Suprapubic skin (tissue), 3 donors: ENCODE measurements around the gene DMWD.

Experiments used
- CTCF ChIP-seq, 2 donors: fragments of 200-600 bp in 1 of 2; fragments of 450-650 bp in 1 of 2; sonication (generic) in 1 of 2; IDR thresholded peaks; one replicate each; pipeline ENCODE4 v1.5.1; 2016 to 2019; ENCODE audit warnings: antibody characterized with exemption in 2 of 2, mild to moderate bottlenecking in 1 of 2, moderate library complexity in 1 of 2
- POLR2A ChIP-seq, 2 donors: fragments of 450-650 bp; IDR thresholded peaks; one replicate each; pipeline ENCODE4 v1.6.1; 2017; ENCODE audit warnings: antibody characterized with exemption in 2 of 2, mild to moderate bottlenecking in 2 of 2, moderate library complexity in 2 of 2

- TF ChIP-seq CTCF (IDR thresholded peaks at IDR 0.05), result no peak
- TF ChIP-seq POLR2A (IDR thresholded peaks at IDR 0.05), result no peak
Observed at GRCh38 chr19:45765702-45766295, 26.8 kb downstream of the DMWD start.
